Mesothelial cell of epicardium (in vitro differentiated cells): Measurements from ENCODE around the gene SPACA5B. TPM values are rescaled to one million over a fixed set of nuclear protein-coding genes. Genes with fewer than 3 reads are reported as not detected.
"Not testable (repeated sequence)": the region's sequence is repeated elsewhere in the genome, so short reads cannot be mapped to it uniquely, and the experiment has no call there.

Experiments used
- DNase-seq, 2 experiments: peaks; one replicate each; pipeline ENCODE4 v3.0.0; 2021; ENCODE audit warnings: low spot score in 2 of 2; ENCODE audit not compliant: unreplicated experiment in 2 of 2
- H3K27ac Mint-ChIP-seq: 2 replicates; pipeline ENCODE4 v1.8.0; 2021; ENCODE audit warnings: mixed read lengths
- H3K27me3 Mint-ChIP-seq: 2 replicates; pipeline ENCODE4 v1.8.0; 2021; ENCODE audit warnings: low read depth, mixed read lengths
- H3K36me3 Mint-ChIP-seq: 2 replicates; pipeline ENCODE4 v1.8.0; 2021; ENCODE audit warnings: mixed read lengths
- H3K4me1 Mint-ChIP-seq: 2 replicates; pipeline ENCODE4 v1.8.0; 2021; ENCODE audit warnings: mixed read lengths
- H3K4me3 Mint-ChIP-seq: 2 replicates; pipeline ENCODE4 v1.8.0; 2021; ENCODE audit warnings: mild to moderate bottlenecking, moderate library complexity, mixed read lengths
- H3K9me3 Mint-ChIP-seq: 2 replicates; pipeline ENCODE4 v1.8.0; 2021; ENCODE audit warnings: mixed read lengths
- CTCF ChIP-seq: fragments of 200-600 bp; sonication (generic); IDR thresholded peaks from one replicate; pipeline ENCODE4 v1.5.0; 2021; ENCODE audit warnings: antibody characterized with exemption; ENCODE audit not compliant: unreplicated experiment
- total RNA-seq: library from RNA; stranded (reverse); gene quantifications from 3 replicates; pipeline ENCODE4 v1.2.1, GENCODE V29; 2021

Gene SPACA5B
- total RNA-seq, 1 donor from 2014 or later, result not detected

- Mint-ChIP-seq H3K4me3 (no peak overlapping the region), H3K36me3 (no peaks in the 10 kb centered on the region), H3K9me3 (peaks cover 31% of the 10 kb centered on the region), H3K4me1 (no peaks in the 10 kb centered on the region), H3K27me3 (no peaks in the 10 kb centered on the region), H3K27ac (no peak overlapping the region)
- no peak for TF ChIP-seq CTCF
- DNase-seq, result no peak
These were observed 27.5 kb upstream of the SPACA5B start for GRCh38 chrX:48102874-48103374.

- Mint-ChIP-seq H3K36me3 (no peaks in the 10 kb centered on the region), H3K4me3 (no peak overlapping the region), H3K9me3 (peaks cover 23% of the 10 kb centered on the region), H3K27me3 (no peaks in the 10 kb centered on the region), H3K27ac (no peak overlapping the region), H3K4me1 (no peaks in the 10 kb centered on the region)
- no peak for DNase-seq
- TF ChIP-seq CTCF, result no peak
These were observed 22.7 kb upstream of the SPACA5B start for GRCh38 chrX:48107717-48108116.

- peaks cover 18% of the 10 kb centered on the region for H3K9me3 Mint-ChIP-seq
- H3K36me3 Mint-ChIP-seq, H3K27me3 Mint-ChIP-seq, H3K4me1 Mint-ChIP-seq, H3K27ac Mint-ChIP-seq, DNase-seq, H3K4me3 Mint-ChIP-seq: not testable (repeated sequence)
These were observed 5.1 kb upstream of the SPACA5B start for GRCh38 chrX:48125286-48125685.

- H3K4me1 Mint-ChIP-seq, H3K27me3 Mint-ChIP-seq, H3K36me3 Mint-ChIP-seq, H3K9me3 Mint-ChIP-seq, H3K27ac Mint-ChIP-seq, H3K4me3 Mint-ChIP-seq, DNase-seq: not testable (repeated sequence)
These were observed 1.9 kb downstream of the SPACA5B start for GRCh38 chrX:48132308-48132844.

GRCh38 chrX:48139076-48139475 is 8.7 kb downstream of the SPACA5B start:
- H3K4me1 Mint-ChIP-seq, H3K27me3 Mint-ChIP-seq, H3K9me3 Mint-ChIP-seq, H3K4me3 Mint-ChIP-seq, DNase-seq, H3K36me3 Mint-ChIP-seq, H3K27ac Mint-ChIP-seq: not testable (repeated sequence)

GRCh38 chrX:48141810-48142508 is 11.5 kb downstream of the SPACA5B start:
- H3K27ac Mint-ChIP-seq, H3K27me3 Mint-ChIP-seq, DNase-seq, H3K4me1 Mint-ChIP-seq, H3K9me3 Mint-ChIP-seq, H3K4me3 Mint-ChIP-seq, H3K36me3 Mint-ChIP-seq: not testable (repeated sequence)

- not testable (repeated sequence) for H3K4me3 Mint-ChIP-seq, H3K36me3 Mint-ChIP-seq, DNase-seq, H3K9me3 Mint-ChIP-seq, H3K27me3 Mint-ChIP-seq, H3K4me1 Mint-ChIP-seq, H3K27ac Mint-ChIP-seq
These were observed 12.3 kb downstream of the SPACA5B start for GRCh38 chrX:48142697-48143096.

- no peak for DNase-seq
- Mint-ChIP-seq H3K36me3 (peaks cover 2% of the 10 kb centered on the region), H3K4me3 (no peak overlapping the region), H3K4me1 (no peaks in the 10 kb centered on the region), H3K27me3 (peaks cover 3% of the 10 kb centered on the region), H3K27ac (no peak overlapping the region), H3K9me3 (peaks cover 19% of the 10 kb centered on the region)
- TF ChIP-seq CTCF, result no peak
These were observed 23.3 kb downstream of the SPACA5B start for GRCh38 chrX:48153769-48154168.
